HepG2 (cell line): Measurements from ENCODE around the gene ACBD5. TPM values are rescaled to one million over a fixed set of nuclear protein-coding genes. Genes with fewer than 3 reads are reported as not detected.

Source experiments
- FOXO4 ChIP-seq: sonication (generic); formaldehyde crosslinking; conservative IDR thresholded peaks from 2 replicates; pipeline ENCODE4 v1.8.1; 2023; ENCODE audit warnings: missing genetic modification reagents
- GFI1 ChIP-seq: sonication (generic); formaldehyde crosslinking; IDR thresholded peaks from 2 replicates; pipeline ENCODE4 v1.5.0; 2020; ENCODE audit warnings: missing genetic modification reagents, mild to moderate bottlenecking, borderline replicate concordance
- HMGXB4 ChIP-seq, 2 experiments: sonication (generic) in 1 of 2; formaldehyde crosslinking in 1 of 2; IDR thresholded peaks; 2 replicates each; pipeline versions ENCODE4 v1.4.0 to v1.6.1; 2018 to 2020; ENCODE audit warnings: missing genetic modification reagents in 2 of 2, borderline replicate concordance in 1 of 2, low read depth in 1 of 2, mild to moderate bottlenecking in 1 of 2, missing biosample characterization in 1 of 2
- HNRNPK ChIP-seq: fragments of 200-400 bp; formaldehyde crosslinking; IDR thresholded peaks from 2 replicates; pipeline ENCODE4 v1.6.1; 2018; ENCODE audit warnings: low read length, low read depth, moderate library complexity, mild to moderate bottlenecking; ENCODE audit not compliant: poor library complexity, severe bottlenecking
- LCORL ChIP-seq, 2 experiments: fragments of 450-650 bp in 1 of 2; sonication (generic) in 1 of 2; formaldehyde crosslinking in 1 of 2; IDR thresholded peaks; 2 replicates each; pipeline versions ENCODE4 v1.5.0 to v1.6.1; 2017 to 2020; ENCODE audit warnings: antibody characterized with exemption in 1 of 2, missing genetic modification reagents in 1 of 2
- NFE2L1 ChIP-seq: sonication (generic); formaldehyde crosslinking; IDR thresholded peaks from 2 replicates; pipeline ENCODE4 v1.4.0; 2020; ENCODE audit warnings: missing genetic modification reagents, mild to moderate bottlenecking, borderline replicate concordance
- NR3C1 ChIP-seq: sonication (generic); formaldehyde crosslinking; IDR thresholded peaks from 2 replicates; pipeline ENCODE4 v1.4.0; 2020; ENCODE audit warnings: missing genetic modification reagents
- RXRB ChIP-seq: IDR thresholded peaks from 2 replicates; pipeline ENCODE4 v1.6.1; 2016; ENCODE audit warnings: borderline replicate concordance, missing genetic modification reagents, missing compliant biosample characterization
- UBTF ChIP-seq: sonication (generic); formaldehyde crosslinking; IDR thresholded peaks from 2 replicates; pipeline ENCODE4 v1.4.0; 2020; ENCODE audit warnings: mild to moderate bottlenecking, missing genetic modification reagents
- ZNF432 ChIP-seq: sonication (generic); formaldehyde crosslinking; IDR thresholded peaks from 2 replicates; pipeline ENCODE4 v1.5.0; 2020; ENCODE audit warnings: missing genetic modification reagents, mild to moderate bottlenecking, borderline replicate concordance
- ZNF768 ChIP-seq: sonication (generic); formaldehyde crosslinking; IDR thresholded peaks from 2 replicates; pipeline ENCODE4 v1.4.0; 2020; ENCODE audit warnings: missing genetic modification reagents
- polyA plus RNA-seq, 8 experiments: library from polyadenylated mRNA; depleted of rRNA in 3 of 8; stranded (reverse) in 7 of 8; unstranded in 1 of 8; fragments of >200 nt; fragmentation: Illumina TruSeq in 4 of 8; extraction: Trizol in 4 of 8; gene quantifications; 2 replicates each; pipeline versions ENCODE4 v1.2.1 to v1.2.3, GENCODE V29; 2011 to 2016; ENCODE audit warnings: low read depth in 4 of 8, missing spikeins in 1 of 8, mixed read lengths in 1 of 8; ENCODE audit not compliant: insufficient read depth in 1 of 8
- total RNA-seq, 5 experiments: library from RNA; depleted of rRNA; stranded (reverse); fragments of >200 nt; fragmentation: Illumina TruSeq; extraction: Trizol; gene quantifications; 2 replicates each; pipeline ENCODE4 v1.2.3, GENCODE V29; 2016; ENCODE audit warnings: low read depth in 1 of 5
- TF ChIP-seq, protein P1 (sequence below): conservative IDR thresholded peaks from 2 replicates; pipeline ENCODE4 v1.6.1; 2018; ENCODE audit warnings: missing genetic modification reagents
- TF ChIP-seq, protein P2 (sequence below): sonication (generic); formaldehyde crosslinking; IDR thresholded peaks from 2 replicates; pipeline ENCODE4; 2020; ENCODE audit warnings: missing genetic modification reagents, mild to moderate bottlenecking, borderline replicate concordance
- TF ChIP-seq, protein P3 (sequence below): IDR thresholded peaks from 2 replicates; pipeline ENCODE4 v1.6.1; 2016; ENCODE audit warnings: low read depth, control low read depth

ACBD5 gene
- total and polyA plus RNA-seq, 2 of the 13 experiments (the other 11 are each of a cell fraction or from before 2014, with no cell fraction given): 10.3 to 14.8 TPM

DNA sequence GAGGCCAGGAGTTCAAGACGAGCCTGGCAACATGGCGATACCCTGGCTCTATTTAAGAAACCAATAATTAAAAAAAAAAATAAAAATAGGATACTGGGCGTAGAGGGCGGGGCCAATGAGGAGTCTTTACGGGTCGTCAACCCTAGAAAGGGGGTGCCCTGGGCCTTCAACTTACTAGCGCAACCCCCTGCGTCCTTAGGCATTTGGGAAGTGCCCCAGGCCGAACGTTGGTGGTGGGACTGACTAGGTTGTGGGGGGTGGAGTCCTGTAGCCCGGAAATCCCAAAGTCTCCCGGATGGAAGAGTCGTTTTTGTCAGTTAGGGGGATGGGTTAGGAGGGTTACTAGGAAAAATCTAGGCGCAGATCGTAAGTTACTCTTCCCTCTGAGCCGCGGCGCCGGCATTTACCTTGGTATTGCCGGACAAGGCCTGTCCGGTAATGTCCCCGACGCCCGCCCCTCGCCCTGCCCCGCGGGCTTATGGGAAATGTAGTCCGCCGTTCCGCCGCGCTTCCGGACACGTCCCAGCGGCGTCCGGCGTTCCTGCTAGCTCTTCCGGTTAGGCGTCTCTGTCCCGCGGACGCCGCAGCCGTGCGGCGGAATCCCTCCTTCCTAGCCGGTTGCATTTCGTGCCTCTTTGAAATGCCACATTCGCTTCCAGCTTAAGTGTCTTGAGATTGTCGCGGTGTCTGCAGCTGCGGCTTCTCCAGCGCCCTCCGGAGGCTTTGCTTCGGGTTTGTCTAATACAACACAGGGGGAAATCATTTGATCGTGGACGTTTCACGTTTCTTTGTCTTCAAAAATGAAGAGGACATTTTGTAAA lies 1.3 kb upstream of the ACBD5 start (continued):
- TF ChIP-seq HMGXB4 (CRISPR knock-in tag; IDR thresholded peaks at IDR 0.05; ENCODE audit: borderline replicate concordance in 1 of 2, low read depth in 1 of 2) (peak in 1 of 2 experiments; percentile 71; a peak in 2 of 4 replicates), FOXO4 (CRISPR knock-in tag) (0 out of 2 replicates have a peak, but pooled peaks have one; percentile 32), LCORL (IDR thresholded peaks at IDR 0.05) (no peak), LCORL (CRISPR knock-in tag; IDR thresholded peaks at IDR 0.05) (peak; percentile 77), ZNF432 (CRISPR knock-in tag) (no peak), NFE2L1 (CRISPR knock-in tag) (no peak), ZNF768 (CRISPR knock-in tag) (peak; percentile 69; the same call in 1 of the 2 replicates), UBTF (CRISPR knock-in tag) (peak; percentile 77), GFI1 (0 out of 2 replicates have a peak, but pooled peaks have one; percentile 14), HNRNPK (no peak), RXRB (CRISPR knock-in tag) (peak; percentile 31; the same call in 1 of the 2 replicates), NR3C1 (CRISPR knock-in tag) (no peak)
- TF ChIP-seq, protein P1, sequence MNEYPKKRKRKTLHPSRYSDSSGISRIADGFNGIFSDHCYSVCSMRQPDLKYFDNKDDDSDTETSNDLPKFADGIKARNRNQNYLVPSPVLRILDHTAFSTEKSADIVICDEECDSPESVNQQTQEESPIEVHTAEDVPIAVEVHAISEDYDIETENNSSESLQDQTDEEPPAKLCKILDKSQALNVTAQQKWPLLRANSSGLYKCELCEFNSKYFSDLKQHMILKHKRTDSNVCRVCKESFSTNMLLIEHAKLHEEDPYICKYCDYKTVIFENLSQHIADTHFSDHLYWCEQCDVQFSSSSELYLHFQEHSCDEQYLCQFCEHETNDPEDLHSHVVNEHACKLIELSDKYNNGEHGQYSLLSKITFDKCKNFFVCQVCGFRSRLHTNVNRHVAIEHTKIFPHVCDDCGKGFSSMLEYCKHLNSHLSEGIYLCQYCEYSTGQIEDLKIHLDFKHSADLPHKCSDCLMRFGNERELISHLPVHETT (CRISPR knock-in tag): peak; percentile 84
- TF ChIP-seq, protein P2, sequence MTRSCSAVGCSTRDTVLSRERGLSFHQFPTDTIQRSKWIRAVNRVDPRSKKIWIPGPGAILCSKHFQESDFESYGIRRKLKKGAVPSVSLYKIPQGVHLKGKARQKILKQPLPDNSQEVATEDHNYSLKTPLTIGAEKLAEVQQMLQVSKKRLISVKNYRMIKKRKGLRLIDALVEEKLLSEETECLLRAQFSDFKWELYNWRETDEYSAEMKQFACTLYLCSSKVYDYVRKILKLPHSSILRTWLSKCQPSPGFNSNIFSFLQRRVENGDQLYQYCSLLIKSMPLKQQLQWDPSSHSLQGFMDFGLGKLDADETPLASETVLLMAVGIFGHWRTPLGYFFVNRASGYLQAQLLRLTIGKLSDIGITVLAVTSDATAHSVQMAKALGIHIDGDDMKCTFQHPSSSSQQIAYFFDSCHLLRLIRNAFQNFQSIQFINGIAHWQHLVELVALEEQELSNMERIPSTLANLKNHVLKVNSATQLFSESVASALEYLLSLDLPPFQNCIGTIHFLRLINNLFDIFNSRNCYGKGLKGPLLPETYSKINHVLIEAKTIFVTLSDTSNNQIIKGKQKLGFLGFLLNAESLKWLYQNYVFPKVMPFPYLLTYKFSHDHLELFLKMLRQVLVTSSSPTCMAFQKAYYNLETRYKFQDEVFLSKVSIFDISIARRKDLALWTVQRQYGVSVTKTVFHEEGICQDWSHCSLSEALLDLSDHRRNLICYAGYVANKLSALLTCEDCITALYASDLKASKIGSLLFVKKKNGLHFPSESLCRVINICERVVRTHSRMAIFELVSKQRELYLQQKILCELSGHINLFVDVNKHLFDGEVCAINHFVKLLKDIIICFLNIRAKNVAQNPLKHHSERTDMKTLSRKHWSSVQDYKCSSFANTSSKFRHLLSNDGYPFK (CRISPR knock-in tag): peak; percentile 67; the same call in 1 of the 2 replicates
- TF ChIP-seq, protein P3, sequence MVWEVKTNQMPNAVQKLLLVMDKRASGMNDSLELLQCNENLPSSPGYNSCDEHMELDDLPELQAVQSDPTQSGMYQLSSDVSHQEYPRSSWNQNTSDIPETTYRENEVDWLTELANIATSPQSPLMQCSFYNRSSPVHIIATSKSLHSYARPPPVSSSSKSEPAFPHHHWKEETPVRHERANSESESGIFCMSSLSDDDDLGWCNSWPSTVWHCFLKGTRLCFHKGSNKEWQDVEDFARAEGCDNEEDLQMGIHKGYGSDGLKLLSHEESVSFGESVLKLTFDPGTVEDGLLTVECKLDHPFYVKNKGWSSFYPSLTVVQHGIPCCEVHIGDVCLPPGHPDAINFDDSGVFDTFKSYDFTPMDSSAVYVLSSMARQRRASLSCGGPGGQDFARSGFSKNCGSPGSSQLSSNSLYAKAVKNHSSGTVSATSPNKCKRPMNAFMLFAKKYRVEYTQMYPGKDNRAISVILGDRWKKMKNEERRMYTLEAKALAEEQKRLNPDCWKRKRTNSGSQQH: 0 out of 2 replicates have a peak, but pooled peaks have one; percentile 53
